Mesenteric fat pad (tissue), 1 donor: Measurements from ENCODE around the gene CCM2. TPM values are rescaled to one million over a fixed set of nuclear protein-coding genes. Genes with fewer than 3 reads are reported as not detected.

Source experiments
- DNase-seq: peaks from one replicate; pipeline ENCODE4 v3.0.0-alpha.2; 2020; ENCODE audit warnings: low spot score
- long read RNA-seq: library from polyadenylated mRNA; unstranded; transcript quantifications from one replicate; pipeline ENCODE4 v2.0.0, GENCODE V29; 2020
- total RNA-seq: library from RNA; stranded (reverse); fragmentation: NEBNext Ultra II Directional; extraction: Animal tissue kit (Norgen Biotek cat#: 25700); gene quantifications from one replicate; pipeline ENCODE4 v1.2.1, GENCODE V29; 2021
- donor health status: DM: yes; HTN: yes; CAD: no.

CCM2 gene
- 53.2 TPM for total RNA-seq
- long read RNA-seq, transcript CCM2-203 (10 exons, 1,983 nt) = minor isoform, 9 of 84 reads
- long read RNA-seq, transcript CCM2-218 (9 exons, 1,719 nt) = minor isoform, 7 of 84 reads
- long read RNA-seq, transcript CCM2-201 (10 exons, 1,894 nt) = major isoform, 25 of 84 reads
- long read RNA-seq, partial matches to known transcripts = 9 of 84 reads
- long read RNA-seq, other reads (novel, unspliced or antisense) = 28 of 84 reads

DNA sequence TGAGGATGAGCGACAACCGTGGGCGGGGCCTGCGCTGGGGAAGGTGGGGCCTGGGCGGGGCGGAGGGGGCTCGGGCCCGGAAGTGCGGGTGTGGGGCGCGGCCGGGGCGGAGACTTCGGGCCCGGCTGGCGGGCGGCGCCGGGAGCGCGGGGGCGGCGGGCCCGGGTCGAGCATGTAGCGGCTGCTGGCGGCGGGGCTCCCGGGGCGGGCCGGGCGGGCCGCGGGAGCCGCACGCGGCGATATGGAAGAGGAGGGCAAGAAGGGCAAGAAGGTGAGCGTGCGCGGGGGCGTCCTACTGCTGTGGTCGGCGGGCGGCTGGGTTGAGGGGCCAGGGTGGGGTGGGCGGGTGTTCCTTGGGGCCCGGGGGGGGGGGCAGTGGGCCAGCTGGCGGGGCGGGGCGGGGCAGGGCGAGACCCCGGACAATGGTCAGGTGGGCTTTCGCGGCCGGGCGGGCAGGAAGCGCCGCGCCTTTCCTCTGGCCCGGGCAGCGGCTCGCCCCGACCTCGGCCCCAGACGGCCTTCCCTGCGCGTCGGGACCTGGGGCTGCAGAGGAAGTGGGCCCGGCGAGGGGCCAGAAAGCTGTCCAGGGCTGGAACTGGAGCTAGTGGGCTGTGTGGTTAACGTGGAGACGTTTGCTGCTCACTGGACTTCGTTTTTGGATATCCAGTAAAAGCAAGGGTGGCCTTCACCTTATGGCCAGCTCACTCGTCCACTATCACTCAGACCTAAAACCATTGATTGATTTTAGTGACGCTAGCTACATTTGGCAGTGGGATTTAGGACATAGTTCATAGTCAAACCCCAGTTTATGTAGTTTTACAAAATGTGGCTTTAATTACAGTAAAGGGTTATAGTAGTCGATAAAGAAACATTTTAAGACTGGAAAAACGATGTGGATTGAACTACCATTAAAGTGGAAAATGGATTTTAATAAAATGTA is at the start of gene CCM2:
TSS of gene CCM2 (plus strand) at position 109 of the 940 bp plus-strand sequence. CDS start at position 242, 133 bp downstream.
- DNase-seq = no peak

- peak; percentile 59 for DNase-seq
These were observed 46.8 kb upstream of the CCM2 start for GRCh38 chr7:44953156-44953555.

- DNase-seq = peak; percentile 30
These were observed 44.3 kb upstream of the CCM2 start for GRCh38 chr7:44955733-44956132.

- DNase-seq = peak; percentile 62
These were observed 43.7 kb upstream of the CCM2 start for GRCh38 chr7:44956157-44956766.

GRCh38 chr7:44958645-44959344 is 41.2 kb upstream of the CCM2 start:
- no peak for DNase-seq

- DNase-seq = peak; percentile 67
These were observed 40.5 kb upstream of the CCM2 start for GRCh38 chr7:44959433-44959951.

- peak; percentile 62 for DNase-seq
These were observed 39.9 kb upstream of the CCM2 start for GRCh38 chr7:44960011-44960580.

DNA sequence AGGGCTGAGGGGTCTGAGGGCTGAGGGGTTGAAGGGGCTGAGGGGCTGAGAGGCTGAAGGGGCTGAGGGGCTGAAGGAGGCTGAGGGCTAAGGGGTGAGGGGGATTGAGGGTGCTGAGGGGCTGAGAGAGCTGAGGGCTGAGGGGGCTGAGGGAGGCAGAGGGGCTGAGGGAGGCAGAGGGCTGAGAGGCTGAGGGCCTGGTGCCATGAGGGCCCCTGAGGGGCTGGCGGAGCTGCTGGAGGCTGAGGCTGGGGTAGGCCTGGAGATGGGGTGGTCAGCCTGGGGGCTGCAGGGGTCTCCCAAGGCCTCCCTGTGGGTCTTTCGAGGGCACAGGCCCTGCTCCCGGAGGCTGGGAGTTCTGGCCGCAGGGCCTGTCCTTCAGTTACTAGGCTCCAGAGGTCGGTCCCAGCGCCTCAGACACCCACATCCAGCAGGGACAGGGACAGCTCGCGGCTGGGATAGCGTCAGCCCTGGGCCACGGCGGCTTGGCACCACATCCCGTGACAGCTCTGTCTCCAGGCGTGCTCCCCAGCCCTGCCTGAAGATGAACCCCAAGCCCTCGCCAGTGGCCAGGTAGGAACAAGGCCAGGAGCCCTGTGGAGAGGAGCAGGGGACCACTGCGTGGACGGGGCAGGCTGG is 38.0 kb upstream of the CCM2 start:
- DNase-seq = peak; percentile 87

DNA sequence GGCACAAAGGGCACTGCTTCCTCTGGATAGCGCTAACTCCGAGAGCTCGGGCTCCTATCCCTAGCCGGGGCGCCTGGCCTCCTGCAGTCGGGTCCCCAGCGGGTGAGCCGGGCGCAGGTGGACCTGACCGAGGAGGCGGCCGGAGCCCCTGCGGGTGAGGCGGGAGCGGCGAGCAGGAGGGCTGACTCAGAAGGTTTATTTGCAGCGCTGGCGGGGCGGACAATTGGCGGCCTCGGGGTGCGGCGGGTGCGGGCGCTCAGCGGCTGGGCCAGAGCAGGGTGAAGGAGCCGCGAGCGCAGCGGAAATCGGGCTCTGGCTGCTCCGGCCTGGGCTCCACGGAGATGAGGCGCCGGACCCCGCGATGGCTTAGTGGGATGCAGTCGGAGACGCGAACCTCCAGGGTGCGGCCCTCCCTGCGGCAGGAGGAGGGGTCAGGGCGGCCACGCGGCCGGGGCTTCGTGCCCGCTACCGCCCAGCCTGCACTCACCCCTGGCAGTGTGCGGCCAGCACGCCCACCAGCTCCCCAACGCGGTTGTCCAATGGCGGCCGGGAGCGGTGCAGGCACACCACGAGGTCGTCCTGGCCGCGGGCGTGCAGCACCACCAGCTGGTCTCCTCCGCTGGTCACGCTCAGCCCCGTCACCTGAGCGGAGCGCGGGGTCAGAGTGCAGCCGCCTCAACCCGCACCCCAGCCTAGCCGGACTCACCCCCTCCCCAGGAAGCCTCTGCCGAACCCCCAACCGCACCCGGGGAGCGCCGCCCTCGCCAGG is 37.3 kb upstream of the CCM2 start:
- DNase-seq = peak; percentile 89

DNA sequence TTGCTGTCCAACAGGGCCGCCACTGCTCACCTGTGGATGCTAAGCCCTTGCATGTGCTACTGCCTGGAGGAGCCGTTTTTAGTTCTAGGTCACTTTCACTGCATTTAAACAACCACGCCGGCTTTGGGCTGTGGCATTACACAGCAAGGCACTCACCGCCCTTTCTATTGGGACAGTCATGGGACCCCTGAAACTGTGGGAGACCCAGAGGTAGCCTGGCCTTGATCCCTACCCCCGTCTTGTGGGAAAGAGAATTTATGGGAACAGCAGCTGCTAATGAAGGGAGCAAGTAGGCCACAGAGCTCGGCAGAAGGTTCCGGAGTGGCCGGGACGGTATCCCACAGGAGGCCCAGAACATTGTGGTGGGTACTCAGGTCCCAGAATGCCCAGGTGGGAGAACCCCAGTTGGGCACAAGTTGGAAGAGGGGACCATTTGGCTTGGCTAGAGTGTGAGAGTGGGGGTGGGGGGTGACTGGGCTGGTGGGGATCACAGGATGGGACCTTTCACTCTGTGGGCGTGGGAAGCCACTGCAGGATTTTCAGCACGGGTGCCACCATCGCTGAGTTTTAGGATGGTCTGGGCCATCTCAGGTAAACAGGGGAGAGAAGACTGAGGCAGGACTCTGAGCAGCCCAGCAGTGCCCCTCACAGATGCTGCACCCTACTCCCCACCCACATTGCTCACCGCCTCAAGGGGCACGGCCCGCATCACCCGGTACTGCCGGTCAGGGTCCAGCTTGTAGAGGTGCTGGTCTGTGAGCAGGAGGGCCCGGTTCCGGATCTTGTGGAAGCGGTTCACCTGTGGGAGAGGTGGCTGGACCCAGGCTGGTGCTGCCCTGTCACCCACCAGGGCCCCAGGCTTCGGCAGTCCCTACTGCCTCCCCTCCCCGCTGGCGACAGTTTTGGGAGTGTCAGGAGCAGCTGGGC is 36.4 kb upstream of the CCM2 start:
- peak; percentile 81 for DNase-seq

DNA sequence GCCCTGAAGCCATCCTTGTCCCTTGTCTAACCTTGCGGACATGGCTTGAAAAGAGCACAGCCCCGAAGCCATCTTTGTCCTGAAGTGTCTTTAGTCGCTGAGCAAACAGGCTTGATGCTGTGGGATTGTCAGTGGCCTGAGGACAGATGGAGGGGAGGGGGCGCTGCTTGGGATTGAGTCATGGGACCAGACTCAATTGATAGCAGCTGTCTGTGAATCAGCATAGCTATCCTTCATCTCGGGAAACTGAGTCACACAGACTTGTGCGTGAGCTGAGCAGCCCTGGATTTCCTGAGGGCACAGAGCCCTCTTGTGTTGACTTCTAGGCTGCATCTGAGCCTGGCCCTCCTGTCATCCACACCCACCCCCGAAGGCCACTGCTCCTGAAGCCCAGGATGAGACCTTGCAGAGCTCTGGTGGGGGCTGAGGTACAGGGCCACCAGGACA is 35.6 kb upstream of the CCM2 start:
- no peak for DNase-seq

DNA sequence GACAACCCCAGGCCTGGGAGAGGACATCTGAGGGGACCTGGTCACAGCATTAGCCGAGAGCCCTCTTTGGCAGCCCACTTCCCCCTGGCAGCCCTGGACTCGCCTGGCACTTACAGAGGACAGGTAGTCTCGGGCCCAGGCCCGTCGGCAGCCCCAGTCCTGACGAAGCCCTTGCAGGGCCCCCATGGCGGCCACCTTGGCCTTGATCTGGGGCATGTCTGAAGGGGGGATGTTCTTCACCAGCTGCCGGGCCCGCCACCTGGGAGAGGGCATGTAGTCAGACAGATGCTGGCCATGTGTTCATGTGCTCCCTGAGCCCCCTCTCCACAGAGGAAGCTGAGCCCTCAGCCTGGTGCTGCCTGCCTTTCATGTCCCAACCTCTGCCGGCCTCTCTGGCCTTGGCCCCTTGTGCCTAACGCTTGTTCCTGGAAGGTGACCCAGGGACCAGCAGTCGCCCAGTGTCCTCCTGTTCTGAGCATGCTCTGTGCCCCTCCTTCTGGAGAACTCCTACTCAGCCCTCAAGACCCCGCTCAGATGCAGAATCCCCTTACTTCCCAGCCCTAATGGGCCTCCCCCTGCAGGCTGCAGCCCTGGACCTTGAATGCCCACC is 35.1 kb upstream of the CCM2 start:
- peak; percentile 88 for DNase-seq

DNA sequence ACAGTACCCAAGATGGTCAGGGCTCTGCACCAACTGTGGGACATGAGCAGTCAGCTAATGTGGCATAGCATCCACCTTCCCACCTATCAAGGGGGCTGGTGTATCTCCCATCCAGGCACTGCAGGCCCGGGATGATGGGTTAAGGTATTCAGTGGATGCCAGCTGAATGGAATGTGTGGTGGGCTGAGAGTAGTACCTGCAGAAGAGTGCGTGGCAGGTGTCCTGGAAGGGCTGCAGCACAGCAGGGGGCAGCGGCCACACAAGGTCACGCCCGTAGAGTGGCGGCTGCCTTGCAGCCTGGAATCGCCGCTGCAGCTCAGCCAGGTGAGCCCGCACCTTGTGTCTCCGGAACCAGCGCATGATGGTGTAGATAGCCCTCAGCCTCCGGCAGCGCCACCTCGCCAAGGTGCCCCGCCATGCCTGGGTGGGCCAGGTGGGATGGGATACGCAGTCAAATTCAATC is 34.5 kb upstream of the CCM2 start:
- DNase-seq = peak; percentile 33

DNA sequence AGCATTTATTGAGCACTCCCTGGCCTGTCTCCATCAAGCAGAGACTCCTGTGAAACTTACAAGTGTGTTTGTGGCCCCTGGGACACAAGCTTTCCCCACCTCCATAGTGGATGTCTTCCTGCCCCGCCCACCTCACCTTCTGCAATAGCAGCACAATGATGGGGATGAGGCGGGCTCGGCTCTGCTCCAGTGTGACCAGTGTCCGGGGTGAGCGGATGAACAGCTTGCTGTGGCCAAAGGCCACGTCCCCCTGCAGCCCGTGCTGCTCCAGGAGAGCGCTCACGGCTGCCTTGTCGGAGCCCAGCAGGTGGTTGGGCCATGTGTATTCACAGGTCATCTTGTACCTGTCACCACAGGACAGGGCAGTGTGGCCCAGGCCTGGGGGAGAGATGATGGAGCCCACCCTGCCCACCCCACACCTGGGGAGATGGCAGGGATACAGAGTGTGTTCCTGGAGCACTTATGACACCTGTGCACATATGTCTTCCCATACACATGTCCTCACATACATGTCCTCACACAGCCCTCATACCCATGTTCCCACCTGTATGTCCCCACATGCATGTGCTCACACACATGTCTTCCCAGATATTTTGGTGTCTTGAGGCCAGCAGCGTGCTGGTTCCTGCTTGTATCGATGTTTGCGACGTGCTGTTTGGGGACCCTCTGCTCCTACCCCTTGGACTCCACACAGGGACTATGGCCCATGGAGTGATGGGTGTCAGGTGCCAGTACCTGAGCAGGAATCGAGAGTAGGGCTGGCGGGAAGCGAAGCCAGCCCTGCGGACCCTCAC is 33.9 kb upstream of the CCM2 start:
- DNase-seq = peak; percentile 73

- DNase-seq = peak; percentile 60
These were observed 33.1 kb upstream of the CCM2 start for GRCh38 chr7:44966731-44967538.
